HL-60 (cell line): ENCODE data around the gene TMEM178A.

ENCODE experiments used
- DNase-seq, 2 experiments: peaks; one replicate each; pipeline ENCODE4 v3.0.0-alpha.2; 2010 to 2020; ENCODE audit warnings: low read depth in 1 of 2, low spot score in 1 of 2
- H3K27ac ChIP-seq: fragments of 250-450 bp; sonication (Bioruptor Pico); replicated peaks from 2 replicates; pipeline ENCODE4 v1.5.1; 2020; ENCODE audit warnings: mild to moderate bottlenecking, moderate library complexity
- H3K27me3 ChIP-seq: fragments of 250-450 bp; sonication (Bioruptor Pico); 2 replicates; pipeline ENCODE4 v1.5.1; 2021; ENCODE audit warnings: mild to moderate bottlenecking, moderate library complexity; ENCODE audit not compliant: insufficient read depth, poor library complexity, severe bottlenecking
- H3K4me3 ChIP-seq: replicated peaks from 2 replicates; pipeline ENCODE4 v1.5.1; 2011; ENCODE audit warnings: mild to moderate bottlenecking, control low read depth, low read length; ENCODE audit not compliant: insufficient read depth
- CTCF ChIP-seq: IDR thresholded peaks from one replicate; pipeline ENCODE4 v1.5.1; 2011; ENCODE audit warnings: low read length, control low read depth, inconsistent platforms; ENCODE audit not compliant: insufficient read depth
- GABPA ChIP-seq: IDR thresholded peaks from 2 replicates; pipeline ENCODE4 v1.6.1; 2012; ENCODE audit warnings: low read depth
- POLR2AphosphoS5 ChIP-seq: IDR thresholded peaks from 2 replicates; pipeline ENCODE4 v1.6.1; 2012; ENCODE audit warnings: low read depth
- REST ChIP-seq: IDR thresholded peaks from 2 replicates; pipeline ENCODE4 v1.6.1; 2012; ENCODE audit warnings: low read depth; ENCODE audit not compliant: insufficient replicate concordance
- SPI1 ChIP-seq: IDR thresholded peaks from 2 replicates; pipeline ENCODE4 v1.6.1; 2012; ENCODE audit warnings: low read depth, mild to moderate bottlenecking, borderline replicate concordance

TMEM178A gene

GRCh38 chr2:39660612-39661236 is 5.0 kb upstream of the TMEM178A start:
- no peak overlapping the region for H3K4me3 ChIP-seq
- H3K27me3 ChIP-seq = peaks cover 11% of the 10 kb centered on the region
- DNase-seq = no peak
- H3K27ac ChIP-seq = no peak overlapping the region
- no peak for TF ChIP-seq SPI1
- no peak for TF ChIP-seq CTCF
- TF ChIP-seq POLR2AphosphoS5 = no peak
- TF ChIP-seq REST = no peak
- no peak for TF ChIP-seq GABPA

GRCh38 chr2:39661826-39662225 is 3.9 kb upstream of the TMEM178A start:
- TF ChIP-seq SPI1 (no peak), POLR2AphosphoS5 (no peak), GABPA (no peak), REST (no peak), CTCF (no peak)
- H3K27ac ChIP-seq = no peak overlapping the region

GRCh38 chr2:39663187-39663930 is 2.4 kb upstream of the TMEM178A start:
- H3K27me3 ChIP-seq = peaks cover 17% of the 10 kb centered on the region
- TF ChIP-seq GABPA (no peak), POLR2AphosphoS5 (no peak)
- DNase-seq = no peak
- H3K4me3 ChIP-seq = no peak overlapping the region
- H3K27ac ChIP-seq = no peak overlapping the region

More at GRCh38 chr2:39661826-39662225, 3.9 kb upstream of the TMEM178A start:
- no peak overlapping the region for H3K4me3 ChIP-seq
- DNase-seq = no peak
- peaks cover 16% of the 10 kb centered on the region for H3K27me3 ChIP-seq

GRCh38 chr2:39664232-39664887 is 1.4 kb upstream of the TMEM178A start:
- peak in 1 of 2 experiments; percentile 53 for DNase-seq
- TF ChIP-seq SPI1 = peak; percentile 79; the same call in 1 of the 2 replicates
- TF ChIP-seq CTCF = no peak
- Histone ChIP-seq H3K4me3 (no peak overlapping the region), H3K27me3 (peaks cover 17% of the 10 kb centered on the region), H3K27ac (no peak overlapping the region)
